ENCODE measurements around the gene PRMT7.
A peak's percentile ranks its signal among the peaks of the same experiment; 100 is the strongest.

PRMT7 gene

DNA sequence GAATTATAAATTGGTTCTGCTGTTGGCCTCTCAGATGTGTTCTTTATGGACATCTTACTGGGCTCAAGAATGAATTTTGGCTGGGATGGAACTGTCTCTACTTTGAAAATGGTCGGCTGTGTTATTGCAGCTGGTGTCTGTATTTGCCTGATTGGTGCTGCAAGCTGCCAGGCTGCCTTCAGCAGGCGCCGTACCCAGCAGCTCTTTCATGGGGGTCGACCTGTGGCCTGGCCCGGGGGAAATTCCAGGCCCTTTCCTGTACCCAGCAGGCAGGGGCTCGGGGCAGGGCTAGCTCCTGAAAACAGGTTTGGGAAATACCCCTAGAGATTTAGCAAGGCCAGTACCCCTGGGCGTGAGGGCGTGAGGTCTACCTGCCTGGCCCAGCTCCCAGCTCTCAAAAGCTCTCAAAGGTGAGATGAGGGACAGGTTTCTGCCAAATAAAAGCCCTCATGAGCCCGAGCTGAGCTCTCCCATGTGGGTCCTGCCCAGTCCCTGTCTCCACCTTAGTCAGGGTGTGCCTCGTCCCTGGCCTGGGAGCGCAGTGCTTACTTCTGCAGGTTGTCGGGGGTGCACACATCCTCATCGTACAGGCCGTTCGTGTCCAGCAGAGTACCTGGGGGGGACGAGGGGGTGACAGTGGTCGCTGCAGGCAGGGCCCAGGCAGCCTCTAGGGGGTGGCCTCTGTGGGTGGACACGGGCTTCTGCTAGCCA is 52.3 kb downstream of the PRMT7 start:
- H4K12ac ChIP-seq (ENCODE audit: low read depth, low read length) = no peak overlapping the region
- H2AFZ ChIP-seq (ENCODE audit: insufficient read depth, low read length, poor library complexity) = no peak overlapping the region
- H3K9ac ChIP-seq (ENCODE audit: low read length) = no peak overlapping the region
- H3K18ac ChIP-seq (ENCODE audit: low read length) = no peak overlapping the region
- H3K4me3 ChIP-seq (ENCODE audit: low read depth, low read length) = no peak overlapping the region
- WGBS (ENCODE audit: extremely low coverage, insufficient coverage, insufficient read length) = no CpG with 5 or more reads among the region's 18 CpGs
- H3K36me3 ChIP-seq (ENCODE audit: control insufficient read depth in 1 of 2, insufficient read depth in 2 of 2, low read length in 2 of 2) = peaks cover 6 to 9% of the 10 kb centered on the region in 2 experiments
- H3K23ac ChIP-seq (ENCODE audit: low read length) = no peak overlapping the region
- no peak overlapping the region for H2AK5ac ChIP-seq (ENCODE audit: low read length)
- H3K27ac ChIP-seq (ENCODE audit: low read depth, low read length) = no peak overlapping the region
- H3K79me1 ChIP-seq (ENCODE audit: low read length) = no peaks in the 10 kb centered on the region
- H2BK5ac ChIP-seq (ENCODE audit: low read depth, low read length, poor library complexity) = no peak overlapping the region
- no peaks in the 10 kb centered on the region for H3K79me2 ChIP-seq (ENCODE audit: control insufficient read depth, insufficient read depth, low read length, poor library complexity)
- H3K4me2 ChIP-seq (ENCODE audit: low read length) = no peak overlapping the region
- peaks cover 4% of the 10 kb centered on the region for H3K9me3 ChIP-seq (ENCODE audit: insufficient read depth, low read depth, low read length)
- no peak overlapping the region for H2BK12ac ChIP-seq (ENCODE audit: low read length)
- H3K4ac ChIP-seq (ENCODE audit: low read depth, low read length) = no peak overlapping the region
- no peak overlapping the region for H4K91ac ChIP-seq (ENCODE audit: low read depth, low read length)
- H3K27me3 ChIP-seq (ENCODE audit: insufficient read depth, low read length) = no peaks in the 10 kb centered on the region
- no peak overlapping the region for H4K8ac ChIP-seq (ENCODE audit: low read depth, low read length)
- no peak for DNase-seq
- H3K14ac ChIP-seq (ENCODE audit: low read length) = no peak overlapping the region
- H2BK120ac ChIP-seq (ENCODE audit: insufficient read depth, low read length, poor library complexity) = no peak overlapping the region
- peaks cover 4 to 6% of the 10 kb centered on the region in 2 experiments for H3K4me1 ChIP-seq (ENCODE audit: control insufficient read depth in 1 of 2, insufficient read depth in 2 of 2, low read length in 2 of 2)

DNA sequence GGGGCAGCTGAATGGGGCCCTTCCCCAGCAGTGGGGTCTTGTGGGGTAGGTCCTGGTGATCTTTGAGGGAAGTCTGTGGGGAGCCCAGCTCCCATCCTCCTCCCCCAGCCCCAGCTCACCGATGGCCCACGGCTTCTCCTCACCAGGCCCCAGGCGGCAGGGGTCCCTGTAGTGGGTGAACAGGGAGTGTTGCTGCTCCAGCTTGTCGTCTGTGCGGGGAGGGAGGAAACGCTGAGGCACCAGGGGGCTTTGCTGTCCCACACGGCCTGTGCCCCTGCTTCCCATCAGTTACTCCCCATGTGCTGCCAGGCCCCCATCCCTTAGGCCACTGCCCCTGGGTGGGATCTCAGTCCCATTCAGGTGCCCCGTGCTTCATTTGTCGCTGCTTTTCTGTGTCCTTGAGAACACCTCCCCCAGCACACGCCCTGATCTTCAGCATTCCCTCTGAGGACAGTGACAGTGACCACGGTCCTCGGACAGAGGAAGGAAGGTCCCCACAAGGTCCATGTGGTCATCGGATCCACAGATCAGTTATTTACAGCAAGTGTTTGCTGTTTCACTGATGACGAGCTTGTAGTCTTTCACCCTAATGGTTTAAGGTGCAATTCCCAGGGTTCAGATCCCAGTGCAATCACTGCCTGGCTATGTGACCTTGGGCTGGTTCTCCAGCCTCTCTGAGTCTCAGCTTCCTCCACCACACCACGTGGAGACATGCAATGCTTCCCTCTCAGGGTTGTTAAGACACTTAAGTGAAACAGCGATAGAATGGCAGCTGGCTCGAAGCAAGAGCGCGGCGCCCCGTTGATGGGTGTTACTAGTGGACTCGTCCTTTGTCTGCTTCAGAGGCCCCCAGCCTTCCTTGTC is 53.1 kb downstream of the PRMT7 start:
- no peak overlapping the region for H2BK12ac ChIP-seq (ENCODE audit: low read length)
- H2BK120ac ChIP-seq (ENCODE audit: insufficient read depth, low read length, poor library complexity) = no peak overlapping the region
- peak in 1 of 2 donors; percentile 8 for DNase-seq
- H4K91ac ChIP-seq (ENCODE audit: low read depth, low read length) = no peak overlapping the region
- WGBS (ENCODE audit: extremely low coverage, insufficient coverage, insufficient read length) = no CpG with 5 or more reads among the region's 22 CpGs
- H3K9me3 ChIP-seq (ENCODE audit: insufficient read depth, low read depth, low read length) = peaks cover 4% of the 10 kb centered on the region
- H3K4ac ChIP-seq (ENCODE audit: low read depth, low read length) = no peak overlapping the region
- H3K4me2 ChIP-seq (ENCODE audit: low read length) = no peak overlapping the region
- H2AK5ac ChIP-seq (ENCODE audit: low read length) = no peak overlapping the region
- no peak overlapping the region for H3K9ac ChIP-seq (ENCODE audit: low read length)
- no peak overlapping the region for H2BK5ac ChIP-seq (ENCODE audit: low read depth, low read length, poor library complexity)
- peaks cover 6 to 7% of the 10 kb centered on the region in 2 experiments for H3K4me1 ChIP-seq (ENCODE audit: control insufficient read depth in 1 of 2, insufficient read depth in 2 of 2, low read length in 2 of 2)
- peak overlapping the region; percentile 9 for H4K12ac ChIP-seq (ENCODE audit: low read depth, low read length)
- H2AFZ ChIP-seq (ENCODE audit: insufficient read depth, low read length, poor library complexity) = no peak overlapping the region
- no peaks in the 10 kb centered on the region for H3K79me1 ChIP-seq (ENCODE audit: low read length)
- H3K27me3 ChIP-seq (ENCODE audit: insufficient read depth, low read length) = no peaks in the 10 kb centered on the region
- H3K23ac ChIP-seq (ENCODE audit: low read length) = no peak overlapping the region
- no peak overlapping the region for H3K27ac ChIP-seq (ENCODE audit: low read depth, low read length)
- H3K4me3 ChIP-seq (ENCODE audit: low read depth, low read length) = no peak overlapping the region
- H3K18ac ChIP-seq (ENCODE audit: low read length) = no peak overlapping the region
- no peak overlapping the region for H3K14ac ChIP-seq (ENCODE audit: low read length)
- peaks cover 3 to 4% of the 10 kb centered on the region in 2 experiments for H3K36me3 ChIP-seq (ENCODE audit: control insufficient read depth in 1 of 2, insufficient read depth in 2 of 2, low read length in 2 of 2)
- no peaks in the 10 kb centered on the region for H3K79me2 ChIP-seq (ENCODE audit: control insufficient read depth, insufficient read depth, low read length, poor library complexity)
- H4K8ac ChIP-seq (ENCODE audit: low read depth, low read length) = no peak overlapping the region

DNA sequence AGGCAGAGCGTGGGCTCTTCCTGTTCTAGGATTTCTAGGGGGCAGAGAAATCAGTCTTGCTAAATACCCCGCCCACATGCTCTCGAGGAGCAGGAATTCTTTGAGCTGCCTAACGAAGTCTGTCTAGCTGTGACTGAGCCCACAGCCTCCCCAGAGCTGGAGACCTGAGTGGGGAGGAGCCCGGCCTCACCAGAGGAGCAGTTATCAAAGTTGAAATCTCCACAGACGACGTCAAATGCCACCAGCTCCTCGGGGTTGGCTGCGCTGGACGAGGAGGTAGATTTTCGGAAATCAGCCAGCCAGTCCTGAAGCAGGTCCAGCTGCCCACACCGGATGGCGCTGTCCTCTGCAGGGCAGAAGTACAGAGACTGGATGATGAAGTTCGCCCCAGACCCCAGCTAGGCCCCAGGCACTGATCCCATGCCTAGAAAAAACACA is 53.8 kb downstream of the PRMT7 start:
- DNase-seq = peak; percentile 14 to 51
- Histone ChIP-seq H3K9me3 (ENCODE audit: insufficient read depth, low read depth, low read length) (peaks cover 4% of the 10 kb centered on the region), H3K4me3 (ENCODE audit: low read depth, low read length) (no peak overlapping the region), H3K79me2 (ENCODE audit: control insufficient read depth, insufficient read depth, low read length, poor library complexity) (no peaks in the 10 kb centered on the region), H2BK5ac (ENCODE audit: low read depth, low read length, poor library complexity) (no peak overlapping the region), H3K36me3 (ENCODE audit: control insufficient read depth in 1 of 2, insufficient read depth in 2 of 2, low read length in 2 of 2) (peaks cover 0 to 2% of the 10 kb centered on the region in 2 experiments), H3K9ac (ENCODE audit: low read length) (no peak overlapping the region), H3K4ac (ENCODE audit: low read depth, low read length) (no peak overlapping the region), H2AK5ac (ENCODE audit: low read length) (no peak overlapping the region), H3K79me1 (ENCODE audit: low read length) (no peaks in the 10 kb centered on the region), H2BK120ac (ENCODE audit: insufficient read depth, low read length, poor library complexity) (no peak overlapping the region), H3K27me3 (ENCODE audit: insufficient read depth, low read length) (no peaks in the 10 kb centered on the region), H3K14ac (ENCODE audit: low read length) (no peak overlapping the region), H3K4me2 (ENCODE audit: low read length) (no peak overlapping the region), H2BK12ac (ENCODE audit: low read length) (no peak overlapping the region), H4K12ac (ENCODE audit: low read depth, low read length) (no peak overlapping the region), H4K91ac (ENCODE audit: low read depth, low read length) (no peak overlapping the region), H3K18ac (ENCODE audit: low read length) (no peak overlapping the region), H2AFZ (ENCODE audit: insufficient read depth, low read length, poor library complexity) (no peak overlapping the region), H3K27ac (ENCODE audit: low read depth, low read length) (no peak overlapping the region), H4K8ac (ENCODE audit: low read depth, low read length) (no peak overlapping the region), H3K23ac (ENCODE audit: low read length) (no peak overlapping the region), H3K4me1 (ENCODE audit: control insufficient read depth in 1 of 2, insufficient read depth in 2 of 2, low read length in 2 of 2) (peaks cover 6 to 7% of the 10 kb centered on the region in 2 experiments)
- WGBS (ENCODE audit: extremely low coverage, insufficient coverage, insufficient read length) = no CpG with 5 or more reads among the region's 14 CpGs

DNA sequence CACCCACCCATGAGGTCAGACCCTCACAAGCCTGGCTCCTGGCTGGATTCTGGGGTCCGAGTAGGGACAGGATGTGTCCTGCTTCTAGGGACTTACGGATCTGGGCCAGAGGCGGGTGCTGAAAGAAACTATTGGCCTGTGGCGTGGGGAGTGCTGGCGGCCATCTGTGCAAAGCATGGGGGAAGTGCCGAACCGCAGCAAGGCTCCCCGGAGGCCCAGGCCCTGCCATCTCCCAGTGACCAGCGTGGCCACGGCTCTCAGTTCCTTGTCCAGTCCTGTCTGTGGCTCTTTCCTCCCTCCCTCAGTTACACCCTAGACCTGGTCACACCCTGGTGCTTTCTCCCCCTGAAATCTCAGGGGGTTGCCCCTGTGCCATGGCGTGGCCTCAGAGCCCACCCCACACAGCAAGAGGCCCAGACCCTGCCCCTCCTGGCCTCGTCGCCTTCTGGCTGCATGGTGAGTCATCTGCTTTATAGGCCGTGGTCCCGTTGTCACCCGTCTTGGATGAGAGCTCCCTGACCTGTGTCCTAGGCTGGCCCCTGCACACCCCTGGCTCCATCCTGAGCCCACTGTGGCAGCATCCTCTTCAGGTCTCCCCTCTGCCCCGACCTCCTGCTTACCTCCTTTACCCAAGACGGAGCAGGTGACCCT is 54.5 kb downstream of the PRMT7 start:
- whole genome bisulfite sequencing (ENCODE audit: extremely low coverage, insufficient coverage, insufficient read length) = no CpG with 5 or more reads among the region's 18 CpGs
- no peak overlapping the region for H2BK12ac ChIP-seq (ENCODE audit: low read length)
- H2AFZ ChIP-seq (ENCODE audit: insufficient read depth, low read length, poor library complexity) = no peak overlapping the region

More for the DNA sequence above, 54.5 kb downstream of the PRMT7 start:
- no peak for DNase-seq
- Histone ChIP-seq H3K4ac (ENCODE audit: low read depth, low read length) (no peak overlapping the region), H2BK5ac (ENCODE audit: low read depth, low read length, poor library complexity) (no peak overlapping the region), H3K14ac (ENCODE audit: low read length) (no peak overlapping the region), H3K23ac (ENCODE audit: low read length) (no peak overlapping the region), H3K9ac (ENCODE audit: low read length) (no peak overlapping the region), H3K27ac (ENCODE audit: low read depth, low read length) (no peak overlapping the region), H4K8ac (ENCODE audit: low read depth, low read length) (no peak overlapping the region), H3K9me3 (ENCODE audit: insufficient read depth, low read depth, low read length) (peaks cover 4% of the 10 kb centered on the region), H4K91ac (ENCODE audit: low read depth, low read length) (no peak overlapping the region), H2AK5ac (ENCODE audit: low read length) (no peak overlapping the region), H3K79me2 (ENCODE audit: control insufficient read depth, insufficient read depth, low read length, poor library complexity) (no peaks in the 10 kb centered on the region), H3K36me3 (ENCODE audit: control insufficient read depth in 1 of 2, insufficient read depth in 2 of 2, low read length in 2 of 2) (no peaks in the 10 kb centered on the region), H3K27me3 (ENCODE audit: insufficient read depth, low read length) (no peaks in the 10 kb centered on the region), H3K18ac (ENCODE audit: low read length) (no peak overlapping the region), H3K4me1 (ENCODE audit: control insufficient read depth in 1 of 2, insufficient read depth in 2 of 2, low read length in 2 of 2) (peaks cover 6 to 7% of the 10 kb centered on the region in 2 experiments), H2BK120ac (ENCODE audit: insufficient read depth, low read length, poor library complexity) (no peak overlapping the region), H4K12ac (ENCODE audit: low read depth, low read length) (no peak overlapping the region), H3K79me1 (ENCODE audit: low read length) (no peaks in the 10 kb centered on the region), H3K4me2 (ENCODE audit: low read length) (no peak overlapping the region), H3K4me3 (ENCODE audit: low read depth, low read length) (no peak overlapping the region)
